ENCODE measurements around the gene RNPS1. TPM values are rescaled to one million over a fixed set of nuclear protein-coding genes. Genes with fewer than 3 reads are reported as not detected.
A peak's percentile ranks its signal among the peaks of the same experiment; 100 is the strongest.
"Not testable (repeated sequence)": the region's sequence is repeated elsewhere in the genome, so short reads cannot be mapped to it uniquely, and the experiment has no call there.

Gene RNPS1
- total RNA-seq, 1 donor from 2014 or later = 64.5 TPM

- no peak for DNase-seq (ENCODE audit: low read depth, low spot score)
Observed at GRCh38 chr16:2257726-2258125, 10.2 kb downstream of the RNPS1 start.

- no peak for DNase-seq (ENCODE audit: low read depth, low spot score)
Observed at GRCh38 chr16:2256531-2257140, 11.3 kb downstream of the RNPS1 start.

GRCh38 chr16:2253293-2253692 lies 14.6 kb downstream of the RNPS1 start:
- no peak for DNase-seq (ENCODE audit: low read depth, low spot score)

GRCh38 chr16:2252806-2253148 lies 15.1 kb downstream of the RNPS1 start:
- no peak for DNase-seq (ENCODE audit: low read depth, low spot score)

- peak; percentile 67 for DNase-seq (ENCODE audit: low read depth, low spot score)
Observed at GRCh38 chr16:2251296-2252111, 16.4 kb downstream of the RNPS1 start, which contains the start of gene ECI1. TSS of gene ECI1 (minus strand) at chr16:2251587. CDS start at chr16:2251566, 21 bp downstream.

GRCh38 chr16:2250652-2251295 lies 17.2 kb downstream of the RNPS1 start:
- DNase-seq (ENCODE audit: low read depth, low spot score) = no peak

GRCh38 chr16:2246301-2246885 lies 21.5 kb downstream of the RNPS1 start:
- no peak for DNase-seq (ENCODE audit: low read depth, low spot score)

- DNase-seq (ENCODE audit: low read depth, low spot score) = no peak
Observed at GRCh38 chr16:2244926-2245795, 22.8 kb downstream of the RNPS1 start.

- DNase-seq (ENCODE audit: low read depth, low spot score) = no peak
Observed at GRCh38 chr16:2244301-2244700, 23.6 kb downstream of the RNPS1 start.

- DNase-seq (ENCODE audit: low read depth, low spot score) = no peak
Observed at GRCh38 chr16:2243781-2244180, 24.1 kb downstream of the RNPS1 start.

- DNase-seq (ENCODE audit: low read depth, low spot score) = no peak
Observed at GRCh38 chr16:2243031-2243528, 24.8 kb downstream of the RNPS1 start.

GRCh38 chr16:2242598-2242997 lies 25.3 kb downstream of the RNPS1 start:
- DNase-seq (ENCODE audit: low read depth, low spot score) = no peak

- DNase-seq (ENCODE audit: low read depth, low spot score) = not testable (repeated sequence)
Observed at GRCh38 chr16:2240331-2240730, 27.6 kb downstream of the RNPS1 start.

- DNase-seq (ENCODE audit: low read depth, low spot score) = no peak
Observed at GRCh38 chr16:2238838-2239675, 28.9 kb downstream of the RNPS1 start.

GRCh38 chr16:2238150-2238837 lies 29.6 kb downstream of the RNPS1 start:
- no peak for DNase-seq (ENCODE audit: low read depth, low spot score)

- DNase-seq (ENCODE audit: low read depth, low spot score) = no peak
Observed at GRCh38 chr16:2237493-2238149, 30.3 kb downstream of the RNPS1 start.

GRCh38 chr16:2237102-2237482 lies 30.8 kb downstream of the RNPS1 start:
- DNase-seq (ENCODE audit: low read depth, low spot score) = no peak

- no peak for DNase-seq (ENCODE audit: low read depth, low spot score)
Observed at GRCh38 chr16:2236337-2237101, 31.4 kb downstream of the RNPS1 start, which contains the start of gene DNASE1L2. TSS of gene DNASE1L2 (plus strand) at chr16:2236444. CDS start at chr16:2236817, 373 bp downstream.

All from pulmonary artery endothelial cell (primary cell).